SIG-M5 treated with dmso at 0.1 percent for 504 hours (cell line): ENCODE measurements around the gene FAIM2.

Source experiments
- DNase-seq: peaks from one replicate; lab custom pipeline; 2025; ENCODE audit not compliant: unreplicated experiment; lab: John Stamatoyannopoulos, UW

FAIM2 gene

GRCh38 chr12:49939707-49940106 lies 36.0 kb upstream of the FAIM2 start:
- DNase-seq: no peak

- DNase-seq: no peak
Observed at GRCh38 chr12:49939307-49939706, 35.6 kb upstream of the FAIM2 start.

GRCh38 chr12:49937639-49938300 lies 34.1 kb upstream of the FAIM2 start:
- no peak for DNase-seq

- DNase-seq: no peak
Observed at GRCh38 chr12:49936925-49937324, 33.2 kb upstream of the FAIM2 start.

GRCh38 chr12:49934505-49934904 lies 30.8 kb upstream of the FAIM2 start:
- DNase-seq: no peak

- DNase-seq: no peak
Observed at GRCh38 chr12:49933796-49934195, 30.1 kb upstream of the FAIM2 start.

- no peak for DNase-seq
Observed at GRCh38 chr12:49932533-49933130, 28.9 kb upstream of the FAIM2 start.

GRCh38 chr12:49932023-49932422 lies 28.3 kb upstream of the FAIM2 start:
- DNase-seq: no peak

- no peak for DNase-seq
Observed at GRCh38 chr12:49930515-49931288, 27.0 kb upstream of the FAIM2 start.

- DNase-seq: no peak
Observed at GRCh38 chr12:49929581-49929980, 25.9 kb upstream of the FAIM2 start.

GRCh38 chr12:49928471-49928870 lies 24.8 kb upstream of the FAIM2 start:
- DNase-seq: no peak

GRCh38 chr12:49925433-49926204 lies 21.9 kb upstream of the FAIM2 start:
- peak; percentile 22 for DNase-seq

- no peak for DNase-seq
Observed at GRCh38 chr12:49924628-49925246, 21.0 kb upstream of the FAIM2 start.

- DNase-seq: no peak
Observed at GRCh38 chr12:49923880-49924556, 20.3 kb upstream of the FAIM2 start.

- no peak for DNase-seq
Observed at GRCh38 chr12:49923035-49923644, 19.4 kb upstream of the FAIM2 start.

- DNase-seq: no peak
Observed at GRCh38 chr12:49922349-49923034, 18.8 kb upstream of the FAIM2 start.

GRCh38 chr12:49921936-49922335 lies 18.2 kb upstream of the FAIM2 start:
- no peak for DNase-seq

GRCh38 chr12:49921299-49921698 lies 17.6 kb upstream of the FAIM2 start:
- no peak for DNase-seq

GRCh38 chr12:49920915-49921286 lies 17.2 kb upstream of the FAIM2 start:
- no peak for DNase-seq
